GM18526 (cell line): ENCODE data around the gene AEBP2.

Experiments
- POLR2A ChIP-seq: IDR thresholded peaks from 3 replicates; pipeline ENCODE4 v1.6.1; 2011; ENCODE audit not compliant: insufficient read length; ENCODE audit errors: extremely low read depth

Gene AEBP2

DNA sequence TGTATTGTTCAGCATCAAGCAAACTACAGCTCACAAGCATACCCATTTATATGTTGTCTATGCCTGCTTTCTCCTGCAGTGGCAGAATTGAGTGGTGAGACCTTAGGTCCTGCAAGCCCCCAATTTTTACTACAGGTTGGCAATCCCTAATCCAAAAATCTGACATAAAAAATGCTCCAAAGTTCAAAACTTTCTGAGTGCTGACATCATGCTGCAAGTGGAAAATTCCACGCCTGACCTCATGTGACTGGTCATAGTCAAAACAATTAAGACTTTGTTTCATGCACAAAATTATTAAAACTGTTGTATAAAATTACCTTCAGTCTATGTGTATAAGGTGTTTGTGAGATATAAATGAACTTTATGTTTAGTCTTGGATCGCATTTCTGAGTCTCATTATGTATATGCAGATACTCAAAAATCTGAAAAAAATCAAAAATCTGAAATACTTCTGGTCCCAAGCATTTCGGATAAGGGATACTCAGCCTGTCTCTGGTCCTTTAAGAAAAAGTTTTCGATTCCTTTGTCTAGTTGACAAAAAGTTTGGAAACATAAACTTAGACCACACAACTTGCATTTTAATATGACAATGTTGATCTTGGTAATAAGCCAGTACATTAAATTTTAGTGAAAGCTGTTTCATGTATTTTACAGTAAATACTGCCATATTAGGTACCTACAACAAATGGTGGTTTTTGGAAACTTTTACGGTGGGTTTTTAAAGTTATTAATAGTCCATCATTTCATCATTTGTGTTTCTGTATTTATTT, 81.5 kb downstream of the AEBP2 start:
- TF ChIP-seq POLR2A, result no peak

DNA sequence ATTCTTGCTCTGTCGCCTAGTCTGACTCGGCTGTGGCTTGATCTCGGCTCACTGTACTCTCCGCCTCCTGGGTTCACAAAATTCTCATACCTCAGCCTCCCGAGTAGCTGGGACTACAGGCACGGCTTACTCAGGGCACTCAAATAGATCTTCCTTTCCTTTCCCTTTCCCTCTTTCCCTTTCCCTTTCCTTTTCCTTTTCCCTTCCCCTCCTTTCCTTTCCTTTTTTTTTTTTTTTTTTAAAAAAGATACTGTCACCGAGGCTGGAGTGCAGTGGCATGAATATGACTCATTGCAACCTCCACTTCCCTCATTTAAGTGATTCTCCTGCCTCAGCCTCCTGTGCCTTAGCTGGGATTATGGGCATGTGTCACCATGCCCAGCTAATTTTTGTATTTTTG, 86.0 kb downstream of the AEBP2 start:
- TF ChIP-seq POLR2A, result no peak

DNA sequence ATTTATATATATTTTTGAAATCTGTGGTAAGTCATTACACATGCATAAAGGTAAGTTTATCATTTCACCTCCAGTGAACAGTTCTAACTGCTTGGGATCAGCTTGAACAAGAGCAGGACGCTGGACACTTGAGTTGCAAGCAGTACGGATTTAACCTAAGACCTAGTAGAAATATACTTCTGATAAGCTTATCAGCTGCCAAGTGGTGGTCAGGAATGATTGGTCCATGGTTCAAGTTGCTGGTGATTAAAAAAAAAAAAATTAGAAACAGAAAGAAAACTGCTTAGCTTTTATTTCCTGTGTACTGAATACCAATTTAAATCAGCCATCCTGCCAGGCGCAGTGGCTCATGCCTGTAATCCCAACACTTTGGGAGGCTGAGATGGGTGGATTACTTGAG, 88.6 kb downstream of the AEBP2 start:
- no peak for TF ChIP-seq POLR2A

DNA sequence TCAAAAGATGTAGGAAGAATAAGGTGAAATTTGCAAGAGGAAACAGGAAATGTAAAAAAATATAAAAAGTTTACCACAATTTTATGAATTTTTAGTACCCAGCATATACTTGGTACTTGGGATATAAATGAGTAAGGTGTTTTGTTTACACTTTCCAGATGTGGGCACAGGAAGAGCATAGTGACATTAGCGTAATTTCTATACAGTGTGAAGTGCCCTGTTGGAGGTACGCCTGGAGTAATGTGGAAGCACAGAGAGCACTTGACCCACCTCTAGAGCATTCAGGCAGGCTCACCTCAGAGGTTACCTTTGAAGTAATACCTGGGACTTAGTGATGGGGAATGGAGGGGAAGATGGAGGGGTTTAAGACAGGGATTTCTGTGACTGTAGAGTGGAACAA, 89.5 kb downstream of the AEBP2 start:
- TF ChIP-seq POLR2A, result no peak

DNA sequence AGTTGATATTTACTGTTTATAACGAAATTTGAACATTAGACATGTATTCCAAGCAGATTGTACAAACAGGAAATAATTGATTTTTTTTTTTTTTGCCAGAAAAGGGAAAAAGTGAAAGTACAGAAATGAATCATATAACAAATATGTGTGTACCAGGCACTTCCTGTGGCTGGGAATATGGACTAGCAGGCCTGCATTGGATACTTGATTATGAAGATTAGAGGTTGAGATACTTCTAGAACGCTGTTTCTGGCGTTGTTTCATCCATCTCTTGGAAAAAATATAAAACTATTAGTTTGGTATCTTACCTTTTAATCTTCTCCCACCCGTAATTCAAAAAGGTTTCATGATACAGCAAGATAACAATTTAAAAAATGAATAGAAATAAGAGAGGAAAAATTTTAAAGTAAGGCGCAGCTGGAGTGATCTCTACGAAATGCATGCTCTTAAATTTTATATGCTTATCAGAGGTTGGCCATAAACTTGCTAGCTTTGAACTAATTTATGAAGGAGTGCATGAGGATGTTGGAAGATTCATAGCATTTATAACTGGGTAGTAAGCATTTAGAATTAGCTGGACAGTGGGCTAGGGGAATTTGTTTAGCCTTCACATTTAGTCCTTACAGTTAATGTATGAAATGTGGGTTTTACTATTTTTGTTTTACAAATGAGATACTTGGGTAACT, 90.8 kb downstream of the AEBP2 start:
- no peak for TF ChIP-seq POLR2A

DNA sequence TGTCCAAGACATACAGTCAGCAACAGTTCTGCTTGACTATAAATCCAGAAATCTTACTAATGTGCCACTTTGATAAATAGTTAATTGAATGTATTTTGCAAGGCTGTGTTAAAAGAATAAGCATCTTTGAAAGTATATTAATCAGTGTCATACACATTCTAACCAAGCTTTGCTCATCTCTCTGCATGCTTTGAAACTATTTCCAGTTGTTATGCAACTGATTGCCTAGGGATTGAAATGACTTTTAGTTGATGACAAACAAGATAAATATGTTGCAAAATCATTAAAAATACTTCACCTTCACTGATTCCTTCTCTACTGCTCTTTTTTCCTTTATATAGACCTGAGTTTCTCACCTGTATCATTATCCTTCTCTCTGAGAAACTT, 91.3 kb downstream of the AEBP2 start:
- TF ChIP-seq POLR2A, result no peak

DNA sequence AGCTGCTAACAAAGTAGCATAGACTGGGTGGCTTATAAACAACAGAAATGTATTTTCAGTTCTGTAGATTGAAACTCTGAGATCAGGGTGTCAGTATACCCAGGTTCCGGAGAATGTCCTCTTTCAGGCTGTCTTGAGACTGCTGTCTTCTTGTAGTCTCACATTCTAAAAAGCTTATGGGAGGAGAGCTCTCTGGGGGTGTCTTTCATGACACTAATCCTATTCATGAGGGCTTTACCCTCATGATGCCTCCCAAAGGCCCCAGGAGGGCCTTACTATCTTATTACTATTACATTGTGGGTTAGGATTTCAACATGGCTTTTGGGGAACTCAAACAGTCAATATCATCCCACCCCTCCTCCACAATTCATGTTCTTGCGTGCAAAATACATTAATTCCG, 94.3 kb downstream of the AEBP2 start:
- TF ChIP-seq POLR2A, result no peak

DNA sequence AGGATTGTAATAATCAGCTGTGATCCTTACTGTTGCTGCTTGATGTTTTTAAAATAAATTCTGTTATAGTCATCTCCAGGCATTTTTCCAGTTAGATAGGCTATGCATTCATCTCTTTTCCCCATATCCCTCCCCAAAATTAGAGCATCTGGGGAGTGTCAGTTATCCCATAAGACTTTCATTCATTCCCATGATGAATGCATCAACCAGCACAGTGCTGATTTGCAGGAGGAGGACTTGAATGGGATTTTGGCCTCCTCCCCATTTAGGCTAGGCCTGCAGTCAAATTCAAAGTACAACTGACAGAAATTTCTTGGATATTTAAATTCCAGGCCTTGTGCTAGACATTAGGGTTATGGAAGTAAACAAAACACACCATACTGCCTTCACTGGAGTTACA, 99.8 kb downstream of the AEBP2 start:
- TF ChIP-seq POLR2A, result no peak

DNA sequence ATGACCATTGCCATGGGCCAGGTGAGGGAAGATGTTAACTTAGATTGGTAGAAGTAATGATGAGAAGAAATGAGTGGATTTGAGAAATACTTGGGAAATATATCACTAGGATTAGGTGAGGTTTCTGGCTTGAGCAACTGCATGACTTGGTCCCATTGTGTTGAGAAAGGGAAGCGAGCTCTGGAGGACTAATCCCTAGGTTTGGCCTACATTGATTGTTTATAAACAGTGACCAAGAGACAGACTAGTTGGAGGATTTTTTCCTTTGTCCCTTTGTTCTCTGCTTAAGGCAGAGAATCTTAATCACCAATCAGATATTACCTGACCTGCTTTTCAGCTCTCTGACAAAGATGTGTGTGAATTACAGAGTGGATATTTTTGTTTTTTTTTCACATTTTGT, 100.5 kb downstream of the AEBP2 start:
- no peak for TF ChIP-seq POLR2A

DNA sequence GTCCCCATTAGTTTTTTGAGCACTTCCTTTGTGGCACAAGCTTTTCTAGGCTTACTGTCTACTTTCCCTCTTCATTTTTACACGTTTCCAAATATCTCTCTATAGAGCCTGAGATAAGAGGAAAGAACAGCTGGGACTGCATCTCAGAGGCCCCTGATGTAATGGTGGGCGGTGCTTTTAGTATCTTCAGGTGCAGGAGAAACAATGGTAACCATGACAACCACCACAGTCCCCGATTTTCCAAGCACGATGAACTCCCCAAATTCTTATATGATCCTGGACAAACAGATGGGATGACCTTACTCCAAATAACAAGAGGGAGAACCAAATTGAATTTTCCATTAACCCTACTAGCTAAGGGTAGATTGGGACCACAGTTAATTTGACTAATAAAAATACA, 103.3 kb downstream of the AEBP2 start:
- TF ChIP-seq POLR2A, result no peak

DNA sequence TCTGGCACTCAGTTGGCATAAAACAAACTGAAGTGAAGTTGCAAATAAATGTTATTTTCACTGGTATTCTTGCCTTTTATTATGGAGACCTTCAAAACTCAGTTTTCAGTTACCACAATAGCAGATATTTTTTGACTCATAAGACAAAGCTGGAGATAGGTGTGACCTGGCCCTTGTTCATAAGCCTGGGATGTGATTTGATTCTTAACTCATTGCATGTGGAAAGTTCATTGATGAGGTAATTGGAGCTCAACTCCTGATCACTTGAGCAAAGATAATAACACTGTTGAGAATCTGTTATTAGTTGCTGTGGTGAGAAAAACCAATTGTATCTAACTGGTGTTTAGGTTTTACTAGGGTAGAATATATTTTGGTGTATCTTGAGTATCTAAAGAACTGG, 105.1 kb downstream of the AEBP2 start:
- no peak for TF ChIP-seq POLR2A

DNA sequence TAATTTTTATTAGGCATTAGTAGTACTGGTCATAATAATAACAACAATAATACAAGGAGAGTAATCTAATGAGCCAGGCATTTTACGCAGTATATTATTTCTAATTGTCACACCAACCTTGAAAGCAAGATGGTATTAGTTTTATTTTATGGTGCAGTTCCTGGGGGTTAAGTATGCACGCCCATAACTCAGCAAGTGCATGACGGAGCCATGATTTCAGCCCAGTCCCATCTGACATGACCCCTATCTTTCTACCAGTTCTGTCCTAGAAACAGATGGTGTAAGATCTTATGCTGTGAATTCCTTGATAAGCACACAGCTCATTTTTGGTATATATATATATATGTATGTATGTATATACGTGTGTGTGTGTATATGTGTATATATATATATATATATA, 106.0 kb downstream of the AEBP2 start:
- no peak for TF ChIP-seq POLR2A

DNA sequence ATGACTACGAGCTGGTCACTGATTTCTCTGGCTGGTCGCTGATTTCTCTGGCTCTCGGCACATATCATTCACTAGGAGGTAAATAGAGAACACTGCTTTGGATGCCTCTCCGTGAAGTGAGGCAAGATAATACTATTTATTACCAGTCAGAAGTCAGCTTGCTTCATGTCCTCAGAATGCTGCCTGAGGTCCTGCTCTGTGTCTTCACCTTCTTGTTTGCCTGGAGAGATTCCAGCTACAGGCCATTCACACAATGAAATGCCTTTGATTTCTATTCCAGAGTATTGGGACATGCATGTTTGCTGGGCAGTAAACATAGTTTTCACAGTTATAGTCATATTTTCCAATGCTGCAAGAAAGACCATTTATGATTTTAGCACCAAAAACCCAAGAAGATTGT, 106.7 kb downstream of the AEBP2 start:
- TF ChIP-seq POLR2A, result no peak

DNA sequence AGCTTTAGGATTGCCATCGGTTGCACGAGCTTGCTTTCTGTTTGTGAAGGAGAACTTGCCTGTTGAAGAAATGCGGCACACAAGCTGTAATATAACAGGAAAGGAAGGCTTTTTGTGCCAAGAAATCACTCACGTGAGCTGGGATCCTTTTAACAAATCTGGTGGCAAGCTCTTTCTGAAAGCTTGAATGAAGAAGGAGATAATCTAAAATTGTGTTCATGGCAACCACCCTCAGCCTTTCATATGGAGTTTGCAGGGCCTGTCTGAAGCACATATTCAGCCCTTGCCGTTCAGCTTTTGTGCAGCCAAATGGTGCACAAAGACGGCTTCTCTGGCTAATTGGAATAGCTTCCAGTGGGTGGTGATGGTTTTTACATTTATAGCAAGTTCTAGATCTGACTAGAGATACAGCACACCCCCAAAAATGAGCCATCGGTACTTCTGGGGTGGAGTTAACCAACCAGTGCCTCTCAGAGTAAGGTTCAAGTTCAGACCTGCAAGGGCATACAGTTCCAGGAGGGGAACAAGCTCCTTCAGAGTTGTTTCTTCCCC, 107.4 kb downstream of the AEBP2 start:
- no peak for TF ChIP-seq POLR2A

DNA sequence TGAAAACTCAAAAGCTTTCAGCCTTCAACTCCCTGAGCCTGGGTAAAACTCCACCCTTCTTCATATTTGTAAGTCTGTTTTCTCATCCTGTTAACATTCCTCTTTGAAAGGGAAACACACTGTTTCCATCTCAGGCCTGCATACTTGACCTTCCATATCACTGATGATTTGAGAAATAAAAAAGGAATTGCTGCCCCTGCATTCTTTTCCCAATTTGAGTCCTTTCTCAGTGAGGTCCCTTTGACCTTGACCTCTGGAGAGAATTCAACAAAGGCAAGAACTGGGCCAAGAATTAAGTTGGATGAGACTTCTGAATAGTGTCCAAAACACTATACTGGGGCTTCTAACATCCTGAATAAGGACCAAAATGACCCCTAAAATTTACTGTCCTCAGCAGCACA, 108.0 kb downstream of the AEBP2 start:
- no peak for TF ChIP-seq POLR2A

DNA sequence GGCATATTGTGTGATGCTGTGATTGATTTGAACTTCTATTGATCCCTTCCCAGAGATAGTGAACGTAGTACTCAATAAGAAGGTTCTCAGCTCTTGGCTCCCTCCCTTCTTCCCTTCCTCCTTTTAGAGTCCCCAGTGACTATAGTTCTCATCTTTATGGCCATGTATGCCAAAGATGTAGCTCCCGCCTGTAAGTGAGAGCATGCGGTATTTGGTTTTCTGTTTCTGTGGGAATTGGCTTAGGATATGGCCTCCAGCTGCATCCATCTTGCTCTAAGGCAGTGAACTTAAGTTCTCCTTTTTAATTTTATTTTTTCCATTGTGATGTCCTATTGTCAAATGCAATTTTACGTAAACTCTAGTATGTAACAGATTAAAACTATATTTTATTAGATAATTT, 109.5 kb downstream of the AEBP2 start:
- TF ChIP-seq POLR2A, result no peak

DNA sequence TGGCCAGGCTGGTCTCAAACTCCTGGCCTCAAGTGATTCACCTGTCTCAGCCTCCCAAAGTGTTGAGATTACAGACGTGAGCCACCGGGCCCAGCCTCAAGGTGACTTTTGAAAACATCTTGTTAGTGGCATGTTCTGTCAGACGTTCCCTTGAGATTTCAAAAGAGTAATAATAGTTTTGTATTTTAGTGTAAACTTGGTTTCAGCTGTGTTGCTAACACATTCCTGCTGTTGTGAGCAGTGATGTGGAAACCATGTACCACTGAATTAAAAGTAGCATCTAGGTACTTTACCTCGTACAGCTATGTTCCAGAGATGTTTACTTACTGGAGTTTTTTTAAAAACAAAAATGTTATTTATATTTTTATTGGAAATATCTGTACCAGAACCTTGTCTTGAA, 111.3 kb downstream of the AEBP2 start:
- TF ChIP-seq POLR2A, result no peak
